GM12892 (cell line): Measurements from ENCODE around the gene FMN2.

Experiments
- DNase-seq: peaks from one replicate; pipeline ENCODE4 v3.0.0; 2011; ENCODE audit not compliant: insufficient read length
- FAIRE-seq: peaks from 2 replicates; lab custom pipeline; 2011; peaks lifted over from hg19 to GRCh38; lab: Jason Lieb, UNC
- POLR2A ChIP-seq: IDR thresholded peaks from 2 replicates; pipeline ENCODE4 v1.6.1; 2011; ENCODE audit warnings: low read depth, low read length, control low read depth
- POLR2AphosphoS5 ChIP-seq: IDR thresholded peaks from 2 replicates; pipeline ENCODE4 v1.6.1; 2011; ENCODE audit warnings: low read depth, low read length, control low read depth
- TAF1 ChIP-seq: IDR thresholded peaks from 2 replicates; pipeline ENCODE4 v1.6.1; 2011; ENCODE audit warnings: low read depth, mild to moderate bottlenecking, control low read depth, low read length, borderline replicate concordance

FMN2 gene

GRCh38 chr1:240466509-240466908 lies 374.8 kb downstream of the FMN2 start:
- FAIRE-seq = no peak
- TF ChIP-seq TAF1 (no peak), POLR2A (no peak), POLR2AphosphoS5 (no peak)

GRCh38 chr1:240467895-240468294 lies 376.2 kb downstream of the FMN2 start:
- no peak for TF ChIP-seq POLR2AphosphoS5
- TF ChIP-seq TAF1 = no peak
- no peak for TF ChIP-seq POLR2A
- FAIRE-seq (no peak), DNase-seq (no peak)

More at GRCh38 chr1:240466509-240466908, 374.8 kb downstream of the FMN2 start:
- no peak for DNase-seq

- DNase-seq (no peak), FAIRE-seq (no peak)
- TF ChIP-seq POLR2AphosphoS5 (no peak), TAF1 (no peak), POLR2A (no peak)
Observed at GRCh38 chr1:240468656-240469055, 377.0 kb downstream of the FMN2 start.

GRCh38 chr1:240474133-240474614 lies 382.5 kb downstream of the FMN2 start:
- FAIRE-seq (no peak), DNase-seq (no peak)
- TF ChIP-seq POLR2AphosphoS5 (no peak), POLR2A (no peak), TAF1 (no peak)

GRCh38 chr1:240475832-240476231 lies 384.1 kb downstream of the FMN2 start:
- DNase-seq = no peak
- no peak for FAIRE-seq
- no peak for TF ChIP-seq POLR2A
- no peak for TF ChIP-seq POLR2AphosphoS5
- no peak for TF ChIP-seq TAF1

- no peak for DNase-seq
- TF ChIP-seq TAF1 (no peak), POLR2A (no peak), POLR2AphosphoS5 (no peak)
- FAIRE-seq = no peak
Observed at GRCh38 chr1:240478536-240478935, 386.9 kb downstream of the FMN2 start.

GRCh38 chr1:240484804-240485443 lies 393.2 kb downstream of the FMN2 start:
- FAIRE-seq (no peak), DNase-seq (no peak)
- TF ChIP-seq POLR2A (no peak), POLR2AphosphoS5 (no peak), TAF1 (no peak)

GRCh38 chr1:240486611-240487010 lies 394.9 kb downstream of the FMN2 start:
- TF ChIP-seq POLR2AphosphoS5 (no peak), TAF1 (no peak), POLR2A (no peak)
- DNase-seq (no peak), FAIRE-seq (no peak)

- TF ChIP-seq TAF1 (no peak), POLR2A (no peak)
- FAIRE-seq (no peak), DNase-seq (no peak)
Observed at GRCh38 chr1:240487493-240487892, 395.8 kb downstream of the FMN2 start.

- DNase-seq (no peak), FAIRE-seq (no peak)
- no peak for TF ChIP-seq POLR2AphosphoS5
- TF ChIP-seq TAF1 = no peak
- no peak for TF ChIP-seq POLR2A
Observed at GRCh38 chr1:240491156-240491555, 399.5 kb downstream of the FMN2 start.

- TF ChIP-seq POLR2AphosphoS5 (no peak), TAF1 (no peak), POLR2A (no peak)
- no peak for DNase-seq
- no peak for FAIRE-seq
Observed at GRCh38 chr1:240491796-240492195, 400.1 kb downstream of the FMN2 start.

- no peak for TF ChIP-seq POLR2AphosphoS5
- no peak for TF ChIP-seq TAF1
- TF ChIP-seq POLR2A = no peak
- DNase-seq (no peak), FAIRE-seq (no peak)
Observed at GRCh38 chr1:240492832-240493440, 401.3 kb downstream of the FMN2 start.
